Lower leg skin (tissue), 3 donors: ENCODE results near the gene CASP4.

Source experiments
- CTCF ChIP-seq, 3 donors: fragments of 450-650 bp; IDR thresholded peaks; one replicate each; pipeline ENCODE4 v1.5.1; 2016; ENCODE audit warnings: antibody characterized with exemption in 3 of 3, mild to moderate bottlenecking in 3 of 3, moderate library complexity in 2 of 3
- POLR2A ChIP-seq, 2 donors: fragments of 450-650 bp; IDR thresholded peaks; one replicate each; pipeline ENCODE4 v1.6.1; 2016 to 2017; ENCODE audit warnings: antibody characterized with exemption in 2 of 2, mild to moderate bottlenecking in 1 of 2, moderate library complexity in 1 of 2

DNA sequence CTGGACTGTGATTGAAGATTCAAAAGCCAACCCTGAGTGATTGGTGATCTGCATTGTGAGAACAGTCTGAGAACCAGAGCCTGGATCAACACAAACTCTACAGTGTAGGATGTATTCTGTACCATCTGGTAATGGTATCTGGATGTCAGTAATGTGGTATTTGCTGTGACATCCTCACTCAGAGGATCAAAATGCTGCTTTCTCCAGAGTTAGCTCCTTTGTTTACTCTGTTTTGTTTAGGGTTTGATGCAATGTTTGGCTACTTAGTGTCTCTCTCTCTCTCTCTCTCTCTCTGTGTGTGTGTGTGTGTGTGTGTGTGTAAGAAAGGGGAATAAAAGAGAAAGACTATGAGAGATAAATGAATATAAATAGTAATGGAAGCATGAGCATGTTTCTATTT, 24.3 kb downstream of the CASP4 start:
- TF ChIP-seq CTCF (IDR thresholded peaks at IDR 0.05) = no peak
- TF ChIP-seq POLR2A (IDR thresholded peaks at IDR 0.05) = no peak
